ENCODE data around the gene ETV6. TPM values are rescaled to one million over a fixed set of nuclear protein-coding genes. Genes with fewer than 3 reads are reported as not detected.
"Not testable (repeated sequence)": the region's sequence is repeated elsewhere in the genome, so short reads cannot be mapped to it uniquely, and the experiment has no call there.

ETV6 gene
- polyA plus RNA-seq, 3 donors: 3.3 to 7.7 (median 4.4) TPM

DNA sequence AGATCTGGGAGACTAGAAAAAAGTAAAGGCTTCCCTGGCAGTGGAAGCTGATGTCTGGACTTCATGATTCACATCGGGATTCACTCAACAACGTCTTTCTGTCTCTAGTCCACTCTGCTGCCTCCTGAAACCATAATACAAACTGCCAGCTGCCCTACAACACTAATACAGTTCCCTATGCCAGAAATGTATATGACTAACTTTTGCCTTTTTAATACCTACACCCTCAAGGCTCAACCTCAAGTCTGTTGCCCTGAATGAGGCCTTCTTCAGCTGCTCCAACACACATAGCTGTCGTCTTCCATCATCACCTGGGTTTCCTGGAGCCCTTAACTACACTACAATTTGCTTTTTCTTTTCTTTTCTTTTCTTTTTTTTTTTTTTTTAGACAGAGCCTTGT, 238.6 kb downstream of the ETV6 start:
- H3K27ac ChIP-seq (ENCODE audit: low read depth, low read length): no peak overlapping the region
- WGBS, 3 donors: 94 to 95% (median 94%) methylated on average over 3 of the region's 3 CpGs

DNA sequence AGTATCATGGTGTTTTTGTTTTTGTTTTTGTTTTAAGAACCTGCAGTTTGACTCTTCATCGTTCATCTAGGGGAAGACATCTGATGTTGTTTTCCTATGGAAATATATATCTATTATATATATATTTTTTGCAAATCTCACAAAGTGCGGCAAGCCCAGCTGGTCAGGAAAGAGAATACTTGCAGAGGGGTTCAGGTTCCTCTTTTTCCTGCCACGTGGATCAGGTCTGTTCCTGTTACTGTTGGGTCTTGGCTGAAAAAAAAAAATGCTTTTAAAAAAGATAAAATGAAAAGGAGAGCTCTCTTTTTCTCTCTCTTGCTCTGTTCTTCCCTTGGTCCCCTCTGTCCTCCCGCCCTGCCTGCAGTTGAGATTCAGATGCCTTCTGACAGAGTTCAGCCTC, 241.9 kb downstream of the ETV6 start:
- no peak overlapping the region for H3K27ac ChIP-seq (ENCODE audit: low read depth, low read length)
- WGBS, 3 donors: 47 to 88% (median 57%) methylated on average over 4 of the region's 4 CpGs

DNA sequence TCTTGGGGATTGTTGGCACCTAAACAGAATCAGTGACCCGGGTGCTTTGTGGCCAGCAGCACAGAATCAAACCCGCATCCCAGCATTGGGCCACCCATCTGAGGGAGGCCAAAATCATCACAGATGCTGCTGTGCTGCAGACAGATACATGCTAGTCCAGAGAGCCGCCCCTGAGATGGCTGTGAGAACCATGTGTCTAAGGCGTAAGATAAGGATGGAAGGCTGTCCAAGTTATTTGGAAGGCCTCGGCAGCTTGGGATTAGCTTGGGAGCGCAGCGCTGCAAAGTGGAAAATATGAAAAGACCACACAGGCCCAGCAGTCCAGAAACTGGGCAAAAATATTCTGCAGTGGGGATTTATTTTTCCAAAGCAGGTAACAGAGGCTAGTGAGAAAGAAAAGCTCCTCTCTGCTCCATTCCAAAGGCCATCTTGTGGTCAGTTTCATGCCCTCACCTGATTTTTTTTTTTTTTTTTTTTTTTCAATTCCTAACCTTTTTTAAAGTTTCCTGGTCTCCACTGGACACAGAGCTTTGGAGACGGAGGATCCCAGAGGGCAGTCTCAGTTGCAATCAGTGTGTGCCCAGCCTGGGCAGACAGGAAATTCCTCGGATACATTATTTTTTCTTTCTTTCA, 242.4 kb downstream of the ETV6 start:
- 65 to 83% (median 68%) methylated on average over 9 of the region's 9 CpGs for WGBS, 3 donors
- no peak overlapping the region for H3K27ac ChIP-seq (ENCODE audit: low read depth, low read length)

DNA sequence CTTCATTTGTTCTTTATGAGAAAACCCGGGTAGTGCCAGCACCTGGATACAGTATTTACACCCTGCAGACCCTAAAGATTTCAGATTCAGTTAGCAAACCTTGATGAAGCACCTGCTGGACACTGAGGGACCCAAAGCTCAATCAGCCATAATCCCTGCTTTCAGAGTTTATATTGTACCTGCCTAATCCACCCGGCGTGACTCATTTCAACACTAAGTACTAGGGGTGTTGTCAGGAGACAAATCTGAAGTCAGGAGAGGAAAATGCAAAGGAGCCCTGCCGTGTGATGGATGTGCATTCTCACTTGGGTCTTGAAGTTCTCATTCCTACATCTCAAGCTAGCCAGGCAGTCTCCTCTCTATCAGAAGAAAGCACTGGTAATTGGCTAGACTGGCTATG, 244.5 kb downstream of the ETV6 start:
- WGBS, 3 donors: 86 to 95% (median 89%) methylated on average over 4 of the region's 4 CpGs
- H3K27ac ChIP-seq (ENCODE audit: low read depth, low read length): no peak overlapping the region

DNA sequence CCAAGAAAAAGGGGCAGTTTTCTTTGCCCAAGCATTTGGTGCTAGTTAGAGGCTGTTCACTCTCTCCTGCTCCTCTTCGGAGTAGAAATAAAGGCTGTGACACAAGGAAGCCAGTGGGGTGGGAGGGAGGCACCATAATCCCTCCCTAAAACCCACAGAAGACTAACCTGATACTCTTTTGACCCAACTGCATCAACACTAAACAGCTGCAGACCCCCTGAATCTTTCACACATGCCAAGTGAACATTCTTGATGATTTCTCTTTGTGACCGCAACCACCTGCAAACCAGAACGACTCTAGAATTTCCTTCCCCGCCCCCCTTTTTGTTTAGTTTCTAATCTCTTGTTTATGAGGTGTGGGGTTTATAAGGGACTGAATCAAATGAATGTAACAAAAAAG, 245.4 kb downstream of the ETV6 start:
- H3K27ac ChIP-seq (ENCODE audit: low read depth, low read length): no peak overlapping the region
- WGBS, 3 donors: 71 to 81% (median 78%) methylated on average over 4 of the region's 4 CpGs

DNA sequence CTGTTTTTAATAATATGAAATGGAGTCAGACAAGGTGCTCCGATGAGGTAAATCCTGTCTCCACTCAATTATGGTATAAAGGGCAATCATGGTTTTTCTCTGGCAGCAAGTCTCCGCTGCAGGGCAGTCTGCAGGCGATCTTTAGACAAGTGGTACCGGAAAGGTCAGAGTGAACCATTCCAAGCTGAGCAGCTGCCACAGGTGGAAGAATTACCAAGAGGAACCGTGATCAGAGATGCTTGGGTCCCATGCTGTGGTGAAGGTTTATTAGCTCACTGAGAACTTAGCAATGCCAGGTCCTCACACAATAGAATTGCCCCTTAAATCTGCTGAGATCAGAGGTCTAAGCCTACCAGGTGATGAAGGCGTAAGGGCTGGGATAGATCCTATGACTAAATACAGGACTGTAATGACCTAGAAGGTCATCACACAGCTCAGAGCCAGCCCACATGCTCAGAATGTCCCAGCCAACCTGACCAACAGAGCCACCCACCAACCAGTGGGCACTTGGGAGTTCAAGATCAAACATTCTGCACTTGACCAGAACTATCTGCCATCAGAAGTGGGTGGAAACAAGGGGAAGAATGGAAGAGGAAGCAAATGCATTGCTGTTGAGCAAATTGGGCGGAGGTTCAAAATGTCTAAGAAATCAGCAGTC, 246.1 kb downstream of the ETV6 start:
- 91 to 97% (median 93%) methylated on average over 7 of the region's 7 CpGs for WGBS, 3 donors
- H3K27ac ChIP-seq (ENCODE audit: low read depth, low read length): no peak overlapping the region

DNA sequence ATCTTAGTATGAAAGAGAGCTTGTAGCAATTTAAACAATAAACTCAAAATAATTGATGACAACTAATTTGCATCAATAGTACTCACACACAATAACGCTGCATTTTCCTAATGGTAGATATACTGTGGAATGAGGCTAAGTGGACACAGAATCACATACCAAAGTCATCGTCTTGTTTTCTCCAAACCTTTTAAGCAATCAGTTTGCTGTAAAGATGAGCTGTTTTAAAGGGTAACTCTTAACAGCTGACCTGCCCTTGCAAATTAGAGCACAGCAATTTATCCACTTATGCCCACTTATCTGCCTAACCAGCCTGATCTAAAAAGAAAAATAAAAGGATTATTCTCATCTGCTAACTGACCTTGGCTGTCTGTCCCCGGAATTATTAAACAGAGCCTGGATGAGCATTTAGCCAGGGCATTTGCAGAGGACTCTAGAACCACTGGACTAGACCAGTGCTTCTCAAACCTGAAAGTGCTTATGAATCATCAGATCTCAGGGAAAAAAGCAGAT, 247.0 kb downstream of the ETV6 start:
- H3K27ac ChIP-seq (ENCODE audit: low read depth, low read length): no peak overlapping the region
- WGBS, 3 donors: 67 to 83% (median 80%) methylated on average over 3 of the region's 3 CpGs

DNA sequence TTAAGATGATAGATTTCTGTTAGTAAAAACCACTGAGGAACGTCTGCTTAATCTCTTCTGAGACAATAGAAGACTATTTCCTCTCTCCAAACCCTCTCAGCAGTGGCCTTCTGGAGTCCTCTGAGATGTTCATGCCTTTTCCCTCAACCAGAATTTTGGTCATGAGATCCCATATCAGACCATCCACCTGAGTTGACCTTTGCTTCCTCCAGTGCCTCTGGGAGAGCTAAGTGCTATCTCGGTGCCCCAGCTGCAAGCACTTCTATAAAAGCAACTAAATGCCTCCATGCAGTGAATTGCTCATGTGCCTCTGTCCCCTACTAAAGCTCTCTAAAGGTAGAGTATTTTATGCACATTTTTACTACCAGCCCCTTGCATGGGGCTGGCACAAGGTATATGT, 248.4 kb downstream of the ETV6 start:
- WGBS, 3 donors: 72 to 80% (median 72%) methylated on average over 2 of the region's 2 CpGs
- H3K27ac ChIP-seq (ENCODE audit: low read depth, low read length): no peak overlapping the region

DNA sequence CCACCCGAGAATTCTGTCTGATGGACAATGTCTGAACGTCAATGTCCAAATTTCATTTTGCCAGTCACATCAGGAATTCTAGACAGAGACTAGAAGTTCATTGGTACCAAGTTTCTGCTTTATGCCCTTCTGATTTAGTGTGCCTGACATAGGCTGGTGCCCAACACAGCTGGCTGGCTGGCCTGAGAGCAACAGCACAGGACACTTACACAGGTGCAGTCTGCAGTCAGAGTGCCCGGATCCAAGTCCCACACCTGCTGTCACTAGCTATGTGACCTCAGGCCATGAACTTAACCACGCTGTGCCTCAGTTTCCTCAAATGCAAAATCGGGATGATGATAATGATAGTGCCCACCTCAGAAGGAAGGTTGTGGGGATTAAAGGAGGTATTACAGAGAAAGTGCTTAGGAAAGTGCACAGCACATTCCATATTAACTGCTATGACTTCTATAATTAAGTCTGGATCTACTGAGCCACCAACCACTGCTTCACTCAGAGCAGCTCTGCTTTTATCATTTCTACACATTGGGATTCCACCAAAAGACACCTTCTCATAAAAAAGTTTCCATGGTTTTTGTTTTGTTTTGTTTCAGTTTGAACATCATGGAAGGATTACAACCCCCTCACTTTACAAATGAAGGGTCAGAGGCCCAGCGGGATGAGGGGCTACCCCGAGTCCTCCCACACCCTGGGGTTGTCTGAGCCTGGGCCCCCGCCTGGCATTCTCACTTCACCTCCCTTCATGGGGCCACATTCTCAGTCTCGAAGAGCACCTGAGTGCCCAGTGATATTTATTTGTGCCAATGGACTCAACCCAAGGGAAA, 252.4 kb downstream of the ETV6 start:
- H3K27ac ChIP-seq (ENCODE audit: low read depth, low read length): no peak overlapping the region
- WGBS, 3 donors: 83 to 90% (median 88%) methylated on average over 9 of the region's 9 CpGs

DNA sequence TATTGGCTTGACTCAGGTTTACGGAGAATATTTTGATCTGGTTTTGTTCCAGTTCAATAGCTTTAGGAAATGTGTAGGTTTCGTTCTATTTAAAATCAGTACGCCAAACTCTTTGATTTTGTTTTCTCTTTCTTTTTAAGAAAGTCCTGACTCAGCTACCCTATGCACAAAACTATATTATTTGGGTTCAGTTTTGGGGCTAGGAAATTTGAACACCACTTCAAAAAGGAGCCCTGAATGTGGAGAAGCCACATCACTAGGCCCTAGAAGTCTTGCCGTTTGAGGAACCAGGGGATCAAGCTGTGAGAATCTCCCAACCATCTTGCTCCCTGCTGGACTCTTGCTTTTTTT, 253.0 kb downstream of the ETV6 start:
- 87 to 93% (median 87%) methylated on average over 4 of the region's 4 CpGs for WGBS, 3 donors
- H3K27ac ChIP-seq (ENCODE audit: low read depth, low read length): no peak overlapping the region

DNA sequence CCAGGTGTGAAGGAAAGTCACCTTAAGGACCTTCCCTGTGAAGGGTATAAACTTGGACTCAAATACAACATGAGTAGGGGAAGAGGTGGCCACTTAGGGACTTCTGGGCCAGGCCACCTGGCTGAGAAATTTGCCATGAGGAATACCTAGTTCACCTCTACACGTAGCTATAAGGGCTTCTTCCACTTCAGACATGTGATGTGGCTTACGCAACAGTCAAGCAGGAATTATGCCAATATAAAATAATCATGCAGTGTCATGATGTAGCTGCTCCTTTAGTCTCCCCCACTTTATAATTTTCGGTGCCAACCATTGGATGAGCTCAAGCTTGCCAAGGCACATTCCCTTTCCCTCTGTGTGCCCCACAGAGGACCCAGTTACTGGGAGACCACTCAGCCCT, 254.7 kb downstream of the ETV6 start:
- 72 to 88% (median 83%) methylated on average over 3 of the region's 3 CpGs for WGBS, 3 donors
- H3K27ac ChIP-seq (ENCODE audit: low read depth, low read length): no peak overlapping the region

DNA sequence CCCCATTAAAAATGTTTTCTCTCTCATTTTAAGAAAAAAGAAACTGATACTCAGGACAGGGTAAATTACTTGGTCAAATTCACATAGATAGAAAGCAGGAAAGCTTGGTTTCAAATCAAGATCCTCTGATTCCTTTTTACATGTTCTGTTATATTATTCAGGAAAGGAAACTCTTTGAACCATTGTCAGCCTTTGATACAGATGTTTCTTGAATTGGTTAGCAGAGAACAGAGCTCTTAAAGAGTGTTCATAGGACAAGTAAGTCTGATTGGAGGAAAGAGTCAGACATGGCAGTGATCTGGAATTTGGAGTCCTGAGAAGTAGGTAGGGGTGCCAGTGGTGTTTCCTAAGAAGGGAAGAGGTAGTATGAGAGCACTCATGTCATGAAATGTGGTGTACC, 256.1 kb downstream of the ETV6 start:
- no peak overlapping the region for H3K27ac ChIP-seq (ENCODE audit: low read depth, low read length)

DNA sequence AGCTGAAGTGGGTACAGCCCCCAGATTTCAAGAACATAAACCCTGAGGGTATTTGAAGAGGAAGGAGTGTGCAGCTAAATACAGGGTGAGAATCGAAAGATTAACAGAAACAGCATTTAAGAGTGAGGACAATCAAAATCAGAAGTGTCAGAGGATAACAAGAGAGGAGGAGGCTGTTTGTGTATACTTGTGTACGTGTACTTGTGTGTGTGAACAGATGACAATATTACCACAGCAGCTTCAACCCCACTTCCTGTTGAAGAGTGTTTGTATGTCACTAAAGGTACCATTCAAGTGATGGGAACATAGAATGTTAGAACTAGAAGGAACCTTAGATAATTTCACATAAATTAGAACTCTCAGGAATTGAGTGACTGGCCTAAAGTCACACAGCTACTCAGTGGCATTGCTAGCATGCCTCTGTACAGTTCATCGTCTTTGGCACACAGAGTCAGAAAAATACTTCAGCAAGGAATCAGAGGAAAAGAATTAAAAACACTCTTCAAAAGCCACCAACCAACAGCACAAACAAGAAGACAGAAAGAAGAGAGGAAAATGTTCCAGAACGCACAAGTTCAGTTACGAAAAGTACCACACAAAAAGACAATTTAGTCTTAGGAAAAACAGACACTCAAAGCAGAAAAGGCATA, 256.9 kb downstream of the ETV6 start:
- WGBS, 3 donors: 87 to 88% (median 87%) methylated on average over 5 of the region's 5 CpGs
- no peak overlapping the region for H3K27ac ChIP-seq (ENCODE audit: low read depth, low read length)

DNA sequence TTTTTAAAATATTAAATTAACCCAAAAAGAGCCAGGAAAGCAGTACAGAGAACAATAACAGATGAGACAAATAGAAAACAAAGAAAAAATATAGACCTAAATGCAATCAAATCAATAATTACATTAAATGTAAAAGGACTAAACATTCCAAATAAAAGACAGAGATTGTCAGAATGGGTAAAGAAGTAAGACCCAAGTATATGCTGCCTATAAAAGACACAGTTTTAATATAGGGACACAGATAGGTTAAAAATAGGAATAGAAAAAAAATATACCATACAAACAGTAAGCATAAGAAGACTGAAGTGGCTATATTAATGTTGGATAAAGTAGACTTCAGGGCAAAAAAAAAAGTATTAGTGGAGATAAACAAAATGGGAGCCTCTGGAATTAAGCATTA, 258.2 kb downstream of the ETV6 start:
- no peak overlapping the region for H3K27ac ChIP-seq (ENCODE audit: low read depth, low read length)

DNA sequence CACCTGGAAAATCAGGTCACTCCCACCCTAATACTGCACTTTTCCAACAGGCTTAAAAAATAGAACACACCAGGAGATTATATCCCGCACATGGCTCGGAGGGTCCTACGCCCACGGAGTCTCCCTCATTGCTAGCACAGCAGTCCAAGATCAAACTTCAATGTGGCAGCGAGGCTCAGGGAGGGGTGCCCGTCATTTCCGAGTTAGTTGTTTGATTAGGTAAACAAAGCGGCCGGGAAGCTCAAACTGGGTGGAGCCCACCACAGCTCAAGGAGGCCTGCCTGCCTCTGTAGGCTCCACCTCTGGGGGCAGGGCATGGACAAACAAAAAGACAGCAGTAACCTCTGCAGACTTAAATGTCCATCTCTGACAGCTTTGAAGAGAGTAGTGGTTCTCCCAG, 259.9 kb downstream of the ETV6 start:
- 77 to 84% (median 82%) methylated on average over 9 of the region's 9 CpGs for WGBS, 3 donors
- H3K27ac ChIP-seq (ENCODE audit: low read depth, low read length): not testable (repeated sequence)

DNA sequence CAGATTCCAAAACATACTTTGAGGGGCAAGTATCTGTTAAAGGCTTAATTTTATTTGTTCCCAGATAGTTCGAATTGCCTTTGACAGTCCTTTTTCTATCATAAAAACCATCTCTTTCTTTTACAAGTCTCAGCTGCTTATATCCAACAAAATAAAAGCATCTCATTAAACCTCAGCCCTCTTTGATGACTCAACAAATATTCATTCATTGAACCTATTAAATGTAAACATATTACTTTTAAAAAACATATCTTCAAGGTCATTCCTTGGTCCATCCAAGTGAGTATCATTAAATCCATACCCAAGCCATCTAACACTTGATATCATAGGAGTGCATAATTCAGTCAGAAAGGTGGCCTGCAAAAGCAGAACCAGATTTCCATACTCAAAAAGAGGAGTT, 266.6 kb downstream of the ETV6 start:
- WGBS, 3 donors: 87 to 97% (median 94%) methylated on average over 1 of the region's 1 CpG
- H3K27ac ChIP-seq (ENCODE audit: low read depth, low read length): no peak overlapping the region

DNA sequence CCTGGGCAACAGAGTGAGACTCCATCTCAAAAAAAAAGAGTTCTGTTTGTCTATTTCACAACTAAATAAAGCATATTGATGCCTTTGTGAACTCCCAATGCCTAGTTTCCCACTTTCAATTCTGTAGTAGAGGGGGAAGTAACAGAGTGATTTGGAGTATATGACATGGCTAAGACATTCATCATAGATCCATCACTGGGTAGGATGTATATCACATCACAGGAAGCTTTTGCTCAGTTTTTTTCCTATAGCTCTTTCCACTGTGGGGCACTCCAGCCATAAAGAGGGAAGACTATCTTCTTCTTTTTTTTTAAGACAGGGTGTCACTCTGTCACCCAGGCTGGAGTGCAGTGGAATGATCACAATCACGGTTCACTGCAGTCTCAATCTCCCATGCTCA, 267.3 kb downstream of the ETV6 start:
- 71 to 73% (median 72%) methylated on average over 1 of the region's 1 CpG for WGBS, 3 donors
- no peak overlapping the region for H3K27ac ChIP-seq (ENCODE audit: low read depth, low read length)

DNA sequence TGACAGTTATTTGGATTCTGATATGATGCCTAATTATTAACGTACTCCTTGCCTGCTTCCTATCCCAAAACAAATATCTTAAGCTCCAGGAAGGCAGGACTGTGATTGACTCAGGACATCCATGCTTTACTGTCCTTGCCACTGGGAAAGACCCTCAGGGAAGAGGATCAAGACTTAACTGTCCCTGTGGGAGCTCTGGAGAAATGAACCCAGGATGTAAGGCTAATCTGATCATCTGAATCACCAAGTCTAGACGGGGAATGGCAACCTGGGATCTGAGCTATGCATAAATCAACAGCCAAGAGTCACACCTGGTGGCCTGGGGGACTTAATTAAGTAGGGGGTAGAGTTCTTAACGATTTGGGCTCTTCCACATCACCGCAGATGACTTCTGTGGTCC, 268.0 kb downstream of the ETV6 start:
- H3K27ac ChIP-seq (ENCODE audit: low read depth, low read length): no peak overlapping the region
- 57 to 78% (median 77%) methylated on average over 4 of the region's 4 CpGs for WGBS, 3 donors

DNA sequence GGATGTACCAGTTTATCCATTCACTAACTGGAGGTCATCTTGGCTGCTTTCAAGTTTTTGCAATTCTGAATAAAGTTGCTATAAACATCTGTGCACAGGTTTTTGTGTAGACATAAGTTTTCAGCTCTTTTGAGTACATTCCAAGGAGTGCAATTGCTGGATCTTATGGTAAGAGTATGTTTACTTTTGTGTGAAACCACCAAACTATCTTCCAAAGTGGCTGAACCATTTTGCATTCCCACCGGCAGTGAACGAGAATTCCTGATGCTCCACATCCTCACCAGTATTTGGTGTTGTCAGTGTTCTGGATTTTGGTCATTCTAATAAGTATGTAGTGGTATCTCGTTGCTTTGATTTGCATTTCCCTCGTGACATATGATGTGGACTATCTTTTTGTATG, 270.8 kb downstream of the ETV6 start:
- no peak overlapping the region for H3K27ac ChIP-seq (ENCODE audit: low read depth, low read length)
- WGBS, 3 donors: 78 to 97% (median 90%) methylated on average over 4 of the region's 4 CpGs

Data from adipose tissue (tissue), 3 donors.